Progenitor cell of endocrine pancreas (in vitro differentiated cells): ENCODE data around the gene PIMREG. TPM values are rescaled to one million over a fixed set of nuclear protein-coding genes. Genes with fewer than 3 reads are reported as not detected.

Experiments
- DNase-seq: peaks from one replicate; pipeline ENCODE4 v3.0.0; 2021; ENCODE audit warnings: low spot score; ENCODE audit not compliant: unreplicated experiment
- H3K27ac Mint-ChIP-seq: 2 replicates; pipeline ENCODE4 v1.8.0; 2021; ENCODE audit warnings: mild to moderate bottlenecking, moderate library complexity, mixed read lengths
- H3K27me3 Mint-ChIP-seq: 2 replicates; pipeline ENCODE4 v1.8.0; 2021; ENCODE audit warnings: mixed read lengths
- H3K36me3 Mint-ChIP-seq: 2 replicates; pipeline ENCODE4 v1.8.0; 2022; ENCODE audit warnings: mixed read lengths; ENCODE audit not compliant: insufficient read depth
- H3K4me1 Mint-ChIP-seq: 2 replicates; pipeline ENCODE4 v1.8.0; 2021; ENCODE audit warnings: low read depth, mixed read lengths
- H3K4me3 Mint-ChIP-seq: 2 replicates; pipeline ENCODE4 v1.8.0; 2021; ENCODE audit warnings: low read depth, mild to moderate bottlenecking, moderate library complexity, mixed read lengths
- H3K9me3 Mint-ChIP-seq: 2 replicates; pipeline ENCODE4 v1.8.0; 2021; ENCODE audit warnings: low read depth, mixed read lengths
- CTCF ChIP-seq: fragments of 200-600 bp; sonication (generic); IDR thresholded peaks from one replicate; pipeline ENCODE4 v1.5.0; 2021; ENCODE audit warnings: antibody characterized with exemption, mild to moderate bottlenecking; ENCODE audit not compliant: unreplicated experiment
- total RNA-seq: library from RNA; stranded (reverse); gene quantifications from 2 replicates; pipeline ENCODE4 v1.2.1, GENCODE V29; 2021

The PIMREG gene
- total RNA-seq, 1 donor from 2014 or later = 13.8 TPM

GRCh38 chr17:6448473-6448872 lies 4.2 kb downstream of the PIMREG start:
- no peak overlapping the region for H3K4me3 Mint-ChIP-seq
- H3K36me3 Mint-ChIP-seq = peaks cover 6% of the 10 kb centered on the region
- no peaks in the 10 kb centered on the region for H3K9me3 Mint-ChIP-seq
- peaks cover 12% of the 10 kb centered on the region for H3K27me3 Mint-ChIP-seq
- TF ChIP-seq CTCF = no peak
- H3K27ac Mint-ChIP-seq = no peak overlapping the region
- DNase-seq = no peak
- peaks cover 27% of the 10 kb centered on the region for H3K4me1 Mint-ChIP-seq

- H3K27ac Mint-ChIP-seq = no peak overlapping the region
- peaks cover 6% of the 10 kb centered on the region for H3K36me3 Mint-ChIP-seq
- no peak for DNase-seq
- no peak overlapping the region for H3K4me3 Mint-ChIP-seq
- TF ChIP-seq CTCF = no peak
- peaks cover 19% of the 10 kb centered on the region for H3K27me3 Mint-ChIP-seq
- H3K9me3 Mint-ChIP-seq = no peaks in the 10 kb centered on the region
- peaks cover 24% of the 10 kb centered on the region for H3K4me1 Mint-ChIP-seq
Measured at GRCh38 chr17:6449307-6449706, 5.1 kb downstream of the PIMREG start.

GRCh38 chr17:6450926-6451832 lies 6.9 kb downstream of the PIMREG start:
- TF ChIP-seq CTCF = no peak
- no peaks in the 10 kb centered on the region for H3K9me3 Mint-ChIP-seq
- H3K36me3 Mint-ChIP-seq = peaks cover 6% of the 10 kb centered on the region
- H3K27me3 Mint-ChIP-seq = peaks cover 20% of the 10 kb centered on the region
- peak overlapping the region; percentile 44 for H3K27ac Mint-ChIP-seq
- no peak for DNase-seq
- peaks cover 21% of the 10 kb centered on the region for H3K4me1 Mint-ChIP-seq
- no peak overlapping the region for H3K4me3 Mint-ChIP-seq

- H3K9me3 Mint-ChIP-seq = no peaks in the 10 kb centered on the region
- H3K4me3 Mint-ChIP-seq = no peak overlapping the region
- peak overlapping the region; percentile 54 for H3K27ac Mint-ChIP-seq
- H3K27me3 Mint-ChIP-seq = peaks cover 25% of the 10 kb centered on the region
- H3K4me1 Mint-ChIP-seq = peaks cover 24% of the 10 kb centered on the region
- TF ChIP-seq CTCF = no peak
- peaks cover 6% of the 10 kb centered on the region for H3K36me3 Mint-ChIP-seq
- no peak for DNase-seq
Measured at GRCh38 chr17:6452471-6453266, 8.4 kb downstream of the PIMREG start.

- Mint-ChIP-seq H3K36me3 (peaks cover 4% of the 10 kb centered on the region), H3K9me3 (no peaks in the 10 kb centered on the region), H3K4me1 (peaks cover 24% of the 10 kb centered on the region), H3K27ac (peak overlapping the region; percentile 54), H3K4me3 (peak overlapping the region; percentile 40), H3K27me3 (peaks cover 25% of the 10 kb centered on the region)
- no peak for TF ChIP-seq CTCF
- no peak for DNase-seq
Measured at GRCh38 chr17:6453279-6454024, 9.2 kb downstream of the PIMREG start.
